ENCODE measurements around the gene PES1. TPM values are rescaled to one million over a fixed set of nuclear protein-coding genes. Genes with fewer than 3 reads are reported as not detected.

Gene PES1
- total RNA-seq, 1 donor from 2014 or later = 75.6 TPM

DNA sequence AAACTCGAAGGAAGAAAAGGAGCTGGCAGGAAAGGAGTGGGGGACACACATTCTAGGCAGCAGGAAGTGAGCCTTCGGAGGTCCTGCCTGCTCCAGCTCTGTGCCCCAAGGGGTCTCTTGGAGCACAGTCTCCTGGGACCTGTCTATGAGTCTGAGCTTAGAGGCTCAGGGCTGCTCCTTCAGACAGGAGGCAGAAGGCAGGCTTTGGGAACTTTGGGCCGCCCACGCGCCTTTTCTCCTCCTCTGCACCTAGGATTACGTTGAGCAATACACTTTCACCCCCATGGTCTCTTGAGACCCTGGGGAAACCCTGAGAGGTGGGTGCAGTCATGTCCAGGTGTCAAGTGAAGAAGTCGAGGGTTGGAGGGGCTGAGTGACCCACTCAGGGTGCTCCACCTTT is 16.2 kb upstream of the PES1 start:
- Histone ChIP-seq H3K4me3 (peak overlapping the region in 1 of 2 donors; percentile 58), H3K27ac (peak overlapping the region; percentile 81), H3K4me1 (peaks cover 49% of the 10 kb centered on the region), H3K27me3 (no peaks in the 10 kb centered on the region), H3K36me3 (no peaks in the 10 kb centered on the region), H3K9me3 (no peaks in the 10 kb centered on the region)
- TF ChIP-seq POLR2A (IDR thresholded peaks at IDR 0.05) = no peak
- no peak for TF ChIP-seq POLR2AphosphoS5 (IDR thresholded peaks at IDR 0.05; ENCODE audit: insufficient read depth in 1 of 2, low read depth in 1 of 2)
- no peak for TF ChIP-seq CTCF (IDR thresholded peaks at IDR 0.05)
- intact Hi-C loops (cut with DNase I) = no loop called here
- no peak for DNase-seq (ENCODE audit: extremely low spot score in 2 of 2)

GRCh38 chr22:30607300-30607930 is 15.7 kb upstream of the PES1 start:
- H3K4me3 ChIP-seq = peak overlapping the region; percentile 58 to 67
- peak overlapping the region; percentile 81 for H3K27ac ChIP-seq
- DNase-seq (ENCODE audit: extremely low spot score in 2 of 2) = no peak
- no peaks in the 10 kb centered on the region for H3K9me3 ChIP-seq
- H3K4me1 ChIP-seq = peaks cover 49% of the 10 kb centered on the region
- TF ChIP-seq POLR2A (IDR thresholded peaks at IDR 0.05) (no peak), POLR2AphosphoS5 (IDR thresholded peaks at IDR 0.05; ENCODE audit: insufficient read depth in 1 of 2, low read depth in 1 of 2) (no peak), CTCF (IDR thresholded peaks at IDR 0.05) (no peak)
- H3K27me3 ChIP-seq = no peaks in the 10 kb centered on the region
- no peaks in the 10 kb centered on the region for H3K36me3 ChIP-seq
- intact Hi-C loops (cut with DNase I) = no loop called here

GRCh38 chr22:30606455-30607299 is 15.0 kb upstream of the PES1 start, which contains the start of gene TCN2:
TSS of gene TCN2 (plus strand) at chr22:30607174. CDS start at chr22:30607332, 158 bp downstream.
- H3K9me3 ChIP-seq = no peaks in the 10 kb centered on the region
- H3K27ac ChIP-seq = peak within 1 kb of the TSS; percentile 81
- H3K27me3 ChIP-seq = no peaks in the 10 kb centered on the region
- intact Hi-C loops (cut with DNase I) = no loop called here
- TF ChIP-seq POLR2A (IDR thresholded peaks at IDR 0.05) (no peak), POLR2AphosphoS5 (IDR thresholded peaks at IDR 0.05; ENCODE audit: insufficient read depth in 1 of 2, low read depth in 1 of 2) (peak; percentile 37 to 70), CTCF (IDR thresholded peaks at IDR 0.05) (no peak)
- DNase-seq (ENCODE audit: extremely low spot score in 2 of 2) = no peak
- no peaks in the 10 kb centered on the region for H3K36me3 ChIP-seq
- peak within 1 kb of the TSS; percentile 58 to 67 for H3K4me3 ChIP-seq
- H3K4me1 ChIP-seq = peaks cover 49% of the 10 kb centered on the region

DNA sequence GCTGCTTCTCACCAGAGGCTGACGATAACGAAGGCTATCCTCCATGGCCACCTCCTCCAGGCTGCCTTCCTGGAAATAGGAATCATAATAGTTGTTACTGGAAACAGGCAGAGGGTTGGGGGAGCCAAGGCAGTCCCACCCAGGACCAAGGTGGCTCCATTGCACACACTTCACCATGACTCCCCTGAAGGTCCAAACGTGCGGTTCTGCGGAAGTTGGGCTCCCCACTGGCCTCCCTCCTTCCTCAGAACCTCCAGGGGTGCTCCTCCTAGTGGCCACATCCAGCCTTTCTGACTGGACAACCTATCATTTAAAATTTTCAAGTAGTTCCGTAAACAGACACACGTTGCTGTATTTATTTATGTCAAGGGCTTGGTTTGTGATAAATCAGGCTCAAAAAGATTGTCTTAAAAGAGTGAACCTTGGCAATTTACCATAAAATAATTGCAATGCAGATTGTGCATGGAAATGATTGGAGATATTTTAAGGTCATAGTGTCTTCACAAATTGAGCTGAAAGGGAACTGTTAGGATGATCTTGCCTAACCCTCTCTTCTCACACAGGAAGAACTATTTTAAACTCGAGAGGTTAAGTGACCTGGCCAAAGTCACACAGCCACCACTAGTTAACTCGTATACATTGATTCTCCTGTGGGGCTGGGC is 13.9 kb upstream of the PES1 start:
- peaks cover 49% of the 10 kb centered on the region for H3K4me1 ChIP-seq
- H3K27me3 ChIP-seq = no peaks in the 10 kb centered on the region
- DNase-seq (ENCODE audit: extremely low spot score in 2 of 2) = no peak
- H3K4me3 ChIP-seq = peak overlapping the region; percentile 58 to 67
- H3K36me3 ChIP-seq = no peaks in the 10 kb centered on the region
- TF ChIP-seq POLR2A (IDR thresholded peaks at IDR 0.05) (no peak), POLR2AphosphoS5 (IDR thresholded peaks at IDR 0.05; ENCODE audit: insufficient read depth in 1 of 2, low read depth in 1 of 2) (no peak), CTCF (IDR thresholded peaks at IDR 0.05) (peak in 2 of 3 experiments; percentile 7 to 22)
- peak overlapping the region; percentile 81 for H3K27ac ChIP-seq
- no peaks in the 10 kb centered on the region for H3K9me3 ChIP-seq
- intact Hi-C loops (cut with DNase I) = no loop called here

Data from vagina (tissue), 2 donors.